Activated CD8-positive, alpha-beta T cell treated with anti-CD3 and anti-CD28 coated beads, Interleukin-2, amount 10 ng/mL, durations not matched to agents 7 days and 5 days (primary cell): ENCODE data around the gene MT3. TPM values are rescaled to one million over a fixed set of nuclear protein-coding genes. Genes with fewer than 3 reads are reported as not detected.

ENCODE experiments used
- total RNA-seq, 2 experiments: library from RNA; stranded (reverse); gene quantifications; one replicate each; pipeline ENCODE4 v1.2.3, GENCODE V29; 2021

The MT3 gene
- total RNA-seq, 2 experiments from 2014 or later: 6.2 to 7.5 TPM

Other genes starting within 250 kb of the MT3 start
- gene AMFR, start 164.0 kb upstream of the MT3 start, total RNA-seq: 10 to 100 TPM; 39.0 to 47.5 TPM
- 100 to 1,000 TPM; 237 TPM for gene NUDT21, start 138.2 kb upstream of the MT3 start, total RNA-seq
- gene OGFOD1, start 138.0 kb upstream of the MT3 start, total RNA-seq: 10 to 100 TPM; 41.8 to 42.0 TPM
- gene BBS2, start 69.5 kb upstream of the MT3 start, total RNA-seq: 1 to 10 TPM; 8.4 to 9.6 TPM
- not detected for gene MT4, start 24.5 kb upstream of the MT3 start, total RNA-seq
- gene MT2A, start 19.1 kb downstream of the MT3 start, total RNA-seq: 100 to 1,000 TPM; 186 to 210 TPM
- 10 to 100 TPM; 65.0 to 74.8 TPM for gene MT1E, start 36.3 kb downstream of the MT3 start, total RNA-seq
- gene MT1M, start 43.1 kb downstream of the MT3 start, total RNA-seq: not detected
- not detected for gene MT1A, start 49.1 kb downstream of the MT3 start, total RNA-seq
- not detected for gene MT1B, start 62.4 kb downstream of the MT3 start, total RNA-seq
- gene MT1F, start 68.4 kb downstream of the MT3 start, total RNA-seq: 10 to 100 TPM; 25.8 to 28.0 TPM
- 10 to 100 TPM; 30.6 to 36.2 TPM for gene MT1G, start 78.5 kb downstream of the MT3 start, total RNA-seq
- 1 to 10 TPM in 1 of 2 experiments, under 1 TPM in 1; 0.84 to 1.9 TPM for gene MT1H, start 80.3 kb downstream of the MT3 start, total RNA-seq
- gene MT1X, start 92.9 kb downstream of the MT3 start, total RNA-seq: 10 to 100 TPM; 85.3 to 86.0 TPM
- gene NUP93, start 140.6 kb downstream of the MT3 start, total RNA-seq: 100 to 1,000 TPM; 129 to 143 TPM